Neural progenitor cell (in vitro differentiated cells): ENCODE results near the gene ALK. TPM values are rescaled to one million over a fixed set of nuclear protein-coding genes. Genes with fewer than 3 reads are reported as not detected.

Experiments used
- DNase-seq: peaks from one replicate; pipeline ENCODE4 v3.0.0-alpha.2; 2016; ENCODE audit warnings: low spot score
- H2AFZ ChIP-seq: fragments of 200-600 bp; sonication (generic); replicated peaks from 2 replicates; pipeline ENCODE4 v1.6.1; 2016; ENCODE audit warnings: antibody characterized with exemption
- H3F3A ChIP-seq: fragments of 200-600 bp; sonication (generic); 2 replicates; pipeline ENCODE4 v1.6.1; 2016; ENCODE audit warnings: antibody characterized with exemption, low read depth
- H3K27ac ChIP-seq: fragments of 200-600 bp; sonication (generic); 2 replicates; pipeline ENCODE4 v1.5.1; 2016; ENCODE audit warnings: mild to moderate bottlenecking
- H3K27me3 ChIP-seq: fragments of 200-600 bp; sonication (generic); 2 replicates; pipeline ENCODE4 v1.6.1; 2016; ENCODE audit warnings: mild to moderate bottlenecking, moderate library complexity
- H3K36me3 ChIP-seq: fragments of 200-600 bp; sonication (generic); 2 replicates; pipeline ENCODE4 v1.5.1; 2016
- H3K4me1 ChIP-seq: fragments of 200-600 bp; sonication (generic); 2 replicates; pipeline ENCODE4 v1.6.1; 2016; ENCODE audit warnings: mixed run types
- H3K4me2 ChIP-seq: fragments of 200-600 bp; sonication (generic); 2 replicates; pipeline ENCODE4 v1.6.1; 2016
- H3K4me3 ChIP-seq: fragments of 200-600 bp; sonication (generic); 2 replicates; pipeline ENCODE4 v1.5.1; 2016
- H3K79me2 ChIP-seq: fragments of 200-600 bp; sonication (generic); 2 replicates; pipeline ENCODE4 v1.6.1; 2016; ENCODE audit warnings: low read depth
- H3K9ac ChIP-seq: fragments of 200-600 bp; sonication (generic); 2 replicates; pipeline ENCODE4 v1.6.1; 2016
- H3K9me3 ChIP-seq: fragments of 200-600 bp; sonication (generic); 2 replicates; pipeline ENCODE4 v1.5.1; 2016; ENCODE audit warnings: low read depth
- H4K20me1 ChIP-seq: fragments of 200-600 bp; sonication (generic); 2 replicates; pipeline ENCODE4 v1.6.1; 2016; ENCODE audit warnings: low read depth
- H3K27ac Mint-ChIP-seq: 3 replicates; pipeline ENCODE4 v1.8.0; 2021; ENCODE audit warnings: mixed read lengths
- H3K27me3 Mint-ChIP-seq: 2 replicates; pipeline ENCODE4 v1.8.0; 2022; ENCODE audit warnings: low read depth, mild to moderate bottlenecking, inconsistent platforms, moderate library complexity, mixed read lengths; ENCODE audit not compliant: insufficient read depth
- H3K36me3 Mint-ChIP-seq: 3 replicates; pipeline ENCODE4 v1.8.0; 2021; ENCODE audit warnings: mixed read lengths
- H3K4me1 Mint-ChIP-seq: 3 replicates; pipeline ENCODE4 v1.8.0; 2021; ENCODE audit warnings: mixed read lengths
- H3K4me3 Mint-ChIP-seq: 3 replicates; pipeline ENCODE4 v1.8.0; 2021; ENCODE audit warnings: mild to moderate bottlenecking, moderate library complexity, mixed read lengths
- H3K9me3 Mint-ChIP-seq: 3 replicates; pipeline ENCODE4 v1.8.0; 2020; ENCODE audit warnings: mixed read lengths
- CTCF ChIP-seq: fragments of 200-600 bp; sonication (generic); IDR thresholded peaks from 2 replicates; pipeline ENCODE4 v1.5.1; 2017; ENCODE audit warnings: antibody characterized with exemption, mild to moderate bottlenecking
- EZH2 ChIP-seq: fragments of 200-600 bp; sonication (generic); IDR thresholded peaks from 2 replicates; pipeline ENCODE4 v1.6.1; 2017; ENCODE audit warnings: antibody characterized with exemption, mild to moderate bottlenecking, moderate library complexity
- EZH2phosphoT487 ChIP-seq: fragments of 200-600 bp; sonication (generic); IDR thresholded peaks from 2 replicates; pipeline ENCODE4 v1.6.1; 2017; ENCODE audit warnings: antibody characterized with exemption
- total RNA-seq: library from RNA; depleted of rRNA; stranded (reverse); fragments of >200 nt; gene quantifications from 2 replicates; pipeline ENCODE4 v1.2.3, GENCODE V29; 2015; ENCODE audit warnings: low replicate concordance

The ALK gene
- total RNA-seq, 1 donor from 2014 or later, result not detected

GRCh38 chr2:29524652-29525051 lies 396.7 kb downstream of the ALK start:
- Histone ChIP-seq H3K4me2 (no peak overlapping the region), H3K27me3 (no peaks in the 10 kb centered on the region), H3K36me3 (no peaks in the 10 kb centered on the region), H3K9ac (no peak overlapping the region), H3K4me3 (no peak overlapping the region), H3K27ac (no peak overlapping the region), H3K4me1 (no peaks in the 10 kb centered on the region), H3K79me2 (no peaks in the 10 kb centered on the region), H3K9me3 (no peaks in the 10 kb centered on the region), H2AFZ (no peak overlapping the region), H4K20me1 (no peaks in the 10 kb centered on the region), H3F3A (no peaks in the 10 kb centered on the region)
- Mint-ChIP-seq H3K27me3 (peaks cover 5% of the 10 kb centered on the region), H3K4me1 (peaks cover 4% of the 10 kb centered on the region), H3K9me3 (no peaks in the 10 kb centered on the region), H3K4me3 (no peak overlapping the region), H3K36me3 (no peaks in the 10 kb centered on the region), H3K27ac (no peak overlapping the region)
- TF ChIP-seq CTCF (no peak), EZH2phosphoT487 (no peak), EZH2 (no peak)
- no peak for DNase-seq

GRCh38 chr2:29522951-29523669 lies 398.3 kb downstream of the ALK start:
- H3K4me3 ChIP-seq, result no peak overlapping the region
- no peaks in the 10 kb centered on the region for H3K9me3 ChIP-seq
- no peak overlapping the region for H2AFZ ChIP-seq
- Mint-ChIP-seq H3K9me3 (no peaks in the 10 kb centered on the region), H3K4me3 (no peak overlapping the region), H3K27me3 (peaks cover 5% of the 10 kb centered on the region), H3K36me3 (no peaks in the 10 kb centered on the region), H3K27ac (no peak overlapping the region), H3K4me1 (no peaks in the 10 kb centered on the region)
- no peak for DNase-seq
- no peaks in the 10 kb centered on the region for H3F3A ChIP-seq
- no peak overlapping the region for H3K9ac ChIP-seq
- H4K20me1 ChIP-seq, result no peaks in the 10 kb centered on the region
- H3K79me2 ChIP-seq, result no peaks in the 10 kb centered on the region
- H3K4me1 ChIP-seq, result no peaks in the 10 kb centered on the region
- H3K4me2 ChIP-seq, result no peak overlapping the region
- TF ChIP-seq EZH2phosphoT487 (no peak), CTCF (no peak), EZH2 (no peak)
- H3K36me3 ChIP-seq, result no peaks in the 10 kb centered on the region
- no peaks in the 10 kb centered on the region for H3K27me3 ChIP-seq
- no peak overlapping the region for H3K27ac ChIP-seq

DNA sequence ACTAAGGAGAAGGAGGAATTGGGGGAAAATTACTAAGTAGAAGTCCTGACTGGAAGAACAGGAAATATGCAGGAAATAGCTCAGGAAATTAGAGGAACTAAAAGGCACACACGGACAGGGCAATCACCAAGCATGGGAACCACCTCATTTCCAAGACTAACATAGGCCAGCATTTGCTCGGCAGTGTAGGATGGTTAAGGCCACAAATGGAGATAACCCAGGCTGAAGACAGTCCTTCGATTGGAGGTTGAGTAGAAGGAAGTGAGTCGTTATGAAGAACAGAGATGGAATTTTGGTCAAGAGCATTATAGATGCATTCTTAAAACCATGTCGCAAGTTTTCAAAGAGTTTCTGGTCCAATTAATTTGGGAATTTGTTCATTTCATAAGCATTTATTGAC lies 401.4 kb downstream of the ALK start:
- Histone ChIP-seq H3K4me1 (no peaks in the 10 kb centered on the region), H3K27ac (no peak overlapping the region), H3K79me2 (no peaks in the 10 kb centered on the region), H3K4me3 (no peak overlapping the region), H3K27me3 (no peaks in the 10 kb centered on the region), H4K20me1 (no peaks in the 10 kb centered on the region), H3K9me3 (no peaks in the 10 kb centered on the region), H3K9ac (no peak overlapping the region), H3F3A (no peaks in the 10 kb centered on the region), H3K36me3 (no peaks in the 10 kb centered on the region), H3K4me2 (no peak overlapping the region), H2AFZ (no peak overlapping the region)
- TF ChIP-seq EZH2 (no peak), EZH2phosphoT487 (no peak), CTCF (no peak)
- no peaks in the 10 kb centered on the region for H3K9me3 Mint-ChIP-seq
- H3K27ac Mint-ChIP-seq, result no peak overlapping the region
- peaks cover 5% of the 10 kb centered on the region for H3K27me3 Mint-ChIP-seq
- H3K4me1 Mint-ChIP-seq, result no peaks in the 10 kb centered on the region
- DNase-seq, result no peak
- no peaks in the 10 kb centered on the region for H3K36me3 Mint-ChIP-seq
- no peak overlapping the region for H3K4me3 Mint-ChIP-seq
